ENCODE measurements around the gene PLCL2. TPM values are rescaled to one million over a fixed set of nuclear protein-coding genes. Genes with fewer than 3 reads are reported as not detected.
A peak's percentile ranks its signal among the peaks of the same experiment; 100 is the strongest.
"Not testable (repeated sequence)": the region's sequence is repeated elsewhere in the genome, so short reads cannot be mapped to it uniquely, and the experiment has no call there.

Gene PLCL2
- total and polyA plus RNA-seq, 11 donors = 10.4 to 80.9 (median 53.0) TPM

DNA sequence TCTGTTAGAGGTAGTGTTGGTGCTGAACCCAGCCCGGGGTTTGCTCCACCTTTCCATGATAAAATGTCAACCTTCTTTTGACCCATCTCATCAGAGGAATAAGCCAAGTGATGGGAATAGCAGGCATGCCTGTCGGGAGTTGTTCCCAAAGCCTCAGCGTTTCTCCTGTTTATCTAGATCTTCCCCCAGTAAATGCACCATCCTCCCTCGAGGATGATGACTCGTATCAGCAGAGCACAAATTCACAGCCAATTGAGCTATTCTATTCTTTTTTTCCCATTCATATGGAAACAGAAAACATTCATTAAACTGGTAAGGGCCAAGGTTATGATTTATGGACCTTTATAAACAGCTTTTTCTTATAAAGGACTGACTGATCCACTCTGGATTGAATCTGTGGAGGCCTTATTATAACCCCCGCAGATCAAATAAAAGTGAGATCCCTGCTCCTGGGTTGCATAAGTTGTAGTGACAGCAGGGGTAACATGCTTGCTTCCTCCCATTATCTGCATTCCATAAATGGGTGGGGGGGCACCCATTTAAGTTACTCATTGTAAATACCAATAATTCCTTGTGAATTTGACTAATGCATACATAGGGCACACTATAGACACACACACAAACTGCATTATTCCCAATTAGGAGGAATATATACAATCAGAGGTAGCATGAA is 207.3 kb downstream of the PLCL2 start:
- Histone ChIP-seq H3K27me3 (no peaks in the 10 kb centered on the region), H3K9me3 (no peaks in the 10 kb centered on the region), H3K4me1 (peaks cover 0 to 65% (median 22%) of the 10 kb centered on the region in 12 donors), H3K27ac (no peak overlapping the region), H3K36me3 (peaks cover 0 to 15% (median 11%) of the 10 kb centered on the region in 9 donors), H3K4me3 (no peak overlapping the region)
- TF ChIP-seq POLR2A (IDR thresholded peaks at IDR 0.05) = no peak
- TF ChIP-seq, protein P1, sequence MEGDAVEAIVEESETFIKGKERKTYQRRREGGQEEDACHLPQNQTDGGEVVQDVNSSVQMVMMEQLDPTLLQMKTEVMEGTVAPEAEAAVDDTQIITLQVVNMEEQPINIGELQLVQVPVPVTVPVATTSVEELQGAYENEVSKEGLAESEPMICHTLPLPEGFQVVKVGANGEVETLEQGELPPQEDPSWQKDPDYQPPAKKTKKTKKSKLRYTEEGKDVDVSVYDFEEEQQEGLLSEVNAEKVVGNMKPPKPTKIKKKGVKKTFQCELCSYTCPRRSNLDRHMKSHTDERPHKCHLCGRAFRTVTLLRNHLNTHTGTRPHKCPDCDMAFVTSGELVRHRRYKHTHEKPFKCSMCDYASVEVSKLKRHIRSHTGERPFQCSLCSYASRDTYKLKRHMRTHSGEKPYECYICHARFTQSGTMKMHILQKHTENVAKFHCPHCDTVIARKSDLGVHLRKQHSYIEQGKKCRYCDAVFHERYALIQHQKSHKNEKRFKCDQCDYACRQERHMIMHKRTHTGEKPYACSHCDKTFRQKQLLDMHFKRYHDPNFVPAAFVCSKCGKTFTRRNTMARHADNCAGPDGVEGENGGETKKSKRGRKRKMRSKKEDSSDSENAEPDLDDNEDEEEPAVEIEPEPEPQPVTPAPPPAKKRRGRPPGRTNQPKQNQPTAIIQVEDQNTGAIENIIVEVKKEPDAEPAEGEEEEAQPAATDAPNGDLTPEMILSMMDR (IDR thresholded peaks at IDR 0.05) = no peak
- no peak for ATAC-seq
- WGBS, 4 donors = 49 to 63% (median 54%) methylated on average over 6 of the region's 6 CpGs
- intact Hi-C loops (cut with DNase I) = no loop called here
- no peak for DNase-seq

DNA sequence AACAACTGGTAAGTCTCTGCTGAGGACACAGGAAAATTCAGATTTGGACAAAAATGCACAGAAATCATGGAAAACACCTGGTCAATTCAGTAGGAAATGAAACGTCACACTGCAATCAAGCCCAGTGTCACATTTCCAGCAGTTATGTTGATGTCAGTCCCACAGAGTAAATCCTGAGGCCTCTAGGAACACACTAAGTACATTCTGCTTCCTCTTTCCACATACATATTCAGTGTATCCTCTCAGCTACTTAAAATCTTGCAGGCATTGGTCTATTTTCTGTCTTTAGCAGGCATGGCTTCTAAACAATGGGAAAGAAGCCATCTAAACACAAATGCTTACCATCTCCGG is 207.8 kb downstream of the PLCL2 start:
- Histone ChIP-seq H3K36me3 (peaks cover 0 to 15% (median 11%) of the 10 kb centered on the region in 9 donors), H3K4me3 (no peak overlapping the region), H3K27ac (no peak overlapping the region), H3K9me3 (no peaks in the 10 kb centered on the region), H3K27me3 (no peaks in the 10 kb centered on the region), H3K4me1 (peaks cover 0 to 61% (median 22%) of the 10 kb centered on the region in 12 donors)
- ATAC-seq (no peak), DNase-seq (no peak)
- no peak for TF ChIP-seq POLR2A (IDR thresholded peaks at IDR 0.05)
- TF ChIP-seq, protein P1 (IDR thresholded peaks at IDR 0.05) = no peak
- intact Hi-C loops (cut with DNase I) = no loop called here
- 73 to 83% (median 79%) methylated on average over 2 of the region's 2 CpGs for WGBS, 4 donors

DNA sequence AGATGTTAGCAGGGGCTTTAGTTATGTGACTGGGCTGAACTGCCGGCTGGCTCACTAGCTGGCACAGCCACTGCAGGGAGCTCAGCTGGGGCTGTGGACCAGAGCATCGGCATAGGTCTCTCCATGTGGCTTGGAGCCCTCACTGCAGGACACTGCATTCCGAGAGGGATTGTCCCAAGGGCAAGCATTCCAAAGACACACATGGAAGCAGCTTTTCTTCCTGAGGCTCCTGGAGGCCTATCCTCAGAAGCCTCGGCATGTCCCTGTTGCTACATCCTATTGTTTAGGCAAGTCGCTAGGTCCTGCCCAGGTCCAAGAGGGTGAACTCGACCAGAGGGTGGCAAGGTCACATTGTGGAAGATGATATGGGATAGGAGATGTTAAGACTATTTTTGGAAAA is 209.8 kb downstream of the PLCL2 start:
- Histone ChIP-seq H3K4me3 (no peak overlapping the region), H3K27ac (no peak overlapping the region), H3K27me3 (no peaks in the 10 kb centered on the region), H3K4me1 (peaks cover 0 to 41% (median 8%) of the 10 kb centered on the region in 12 donors), H3K9me3 (no peaks in the 10 kb centered on the region), H3K36me3 (peaks cover 0 to 15% (median 11%) of the 10 kb centered on the region in 9 donors)
- intact Hi-C loops (cut with DNase I) = no loop called here
- ATAC-seq = peak in 3 of 4 donors; percentile 28 to 61 (median 39)
- 35 to 61% (median 41%) methylated on average over 5 to 6 of the region's 6 CpGs for WGBS, 4 donors
- no peak for DNase-seq
- TF ChIP-seq, protein P1 (IDR thresholded peaks at IDR 0.05) = no peak
- TF ChIP-seq POLR2A (IDR thresholded peaks at IDR 0.05) = no peak

DNA sequence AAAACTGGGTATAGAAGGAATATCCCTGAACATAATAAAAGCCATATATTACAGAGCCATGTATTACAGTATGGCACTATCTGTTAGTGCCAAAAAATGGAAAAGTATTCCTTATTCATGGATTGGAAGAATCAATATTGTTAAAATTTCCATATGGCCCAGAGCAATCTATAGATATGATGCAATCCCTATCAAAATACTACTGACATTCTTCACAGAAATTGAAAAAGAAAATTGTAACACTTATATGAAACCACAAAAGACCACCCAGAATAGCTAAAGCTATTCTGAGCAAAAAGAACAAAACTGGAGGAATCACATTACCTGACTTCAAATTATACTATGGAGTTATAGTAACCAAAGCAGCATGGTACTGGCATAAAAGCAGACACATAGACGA is 218.8 kb downstream of the PLCL2 start:
- WGBS, 4 donors = 83 to 90% (median 84%) methylated on average over 1 of the region's 1 CpG
- Histone ChIP-seq H3K27ac (no peak overlapping the region), H3K9me3 (peaks cover 0 to 15% (median 0%) of the 10 kb centered on the region in 12 donors), H3K4me3 (no peak overlapping the region), H3K27me3 (no peaks in the 10 kb centered on the region), H3K4me1 (no peaks in the 10 kb centered on the region), H3K36me3 (no peaks in the 10 kb centered on the region)
- TF ChIP-seq POLR2A (IDR thresholded peaks at IDR 0.05) = no peak
- TF ChIP-seq, protein P1 (IDR thresholded peaks at IDR 0.05) = no peak
- DNase-seq (no peak), ATAC-seq (no peak)
- intact Hi-C loops (cut with DNase I) = no loop called here

DNA sequence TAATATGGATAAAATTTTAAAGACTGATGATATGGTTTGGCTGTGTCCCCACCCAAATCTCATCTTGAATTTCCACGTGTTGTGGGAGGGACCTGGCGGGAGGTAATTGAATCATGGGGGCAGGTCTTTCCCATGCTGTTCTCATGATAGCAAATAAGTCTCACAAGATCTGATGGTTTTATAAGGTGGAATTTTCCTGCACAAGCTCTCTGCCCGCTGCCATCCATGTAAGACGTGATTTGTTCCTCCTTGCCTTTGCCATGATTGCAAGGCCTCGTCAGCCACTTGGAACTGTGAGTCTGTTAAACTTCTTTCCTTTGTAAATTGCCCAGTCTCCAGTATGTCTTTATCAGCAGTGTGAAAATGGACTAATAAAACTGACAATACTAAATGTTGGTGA is 222.0 kb downstream of the PLCL2 start:
- DNase-seq; intact Hi-C loops (cut with DNase I); H3K36me3 ChIP-seq; H3K27ac ChIP-seq; H3K4me1 ChIP-seq; H3K4me3 ChIP-seq; ATAC-seq; H3K27me3 ChIP-seq: not testable (repeated sequence)
- H3K9me3 ChIP-seq = peaks cover 0 to 13% (median 0%) of the 10 kb centered on the region in 12 donors
- WGBS, 4 donors = 81 to 91% (median 88%) methylated on average over 5 of the region's 5 CpGs
